Liver (tissue), 3 donors: ENCODE measurements around the gene PRAF2.

Experiments
- EGR1 ChIP-seq, 2 donors: IDR thresholded peaks; 2 replicates each; pipeline ENCODE4 v1.6.1; 2016 to 2018; ENCODE audit warnings: antibody characterized with exemption in 2 of 2, low read depth in 2 of 2
- GABPA ChIP-seq, 2 donors: IDR thresholded peaks in 1 of 2; conservative IDR thresholded peaks in 1 of 2; 2 replicates each; pipeline ENCODE4 v1.6.1; 2016; ENCODE audit warnings: antibody characterized with exemption in 2 of 2, mild to moderate bottlenecking in 1 of 2, moderate library complexity in 1 of 2
- JUND ChIP-seq, 2 donors: IDR thresholded peaks; 2 replicates each; pipeline ENCODE4 v1.6.1; 2016; ENCODE audit warnings: antibody characterized with exemption in 2 of 2
- NR2F2 ChIP-seq: IDR thresholded peaks from 2 replicates; pipeline ENCODE4 v1.6.1; 2016; ENCODE audit warnings: antibody characterized with exemption
- RAD21 ChIP-seq, 2 donors: IDR thresholded peaks; 2 replicates each; pipeline ENCODE4 v1.6.1; 2016; ENCODE audit warnings: antibody characterized with exemption in 2 of 2, mild to moderate bottlenecking in 2 of 2
- TAF1 ChIP-seq: conservative IDR thresholded peaks from 2 replicates; pipeline ENCODE4 v1.6.1; 2016; ENCODE audit warnings: antibody characterized with exemption, mild to moderate bottlenecking
- YY1 ChIP-seq: IDR thresholded peaks from 2 replicates; pipeline ENCODE4 v1.6.1; 2016; ENCODE audit warnings: antibody characterized with exemption, mild to moderate bottlenecking
- TF ChIP-seq, protein P1 (sequence below): fragments of 150-350 bp; IDR thresholded peaks from 2 replicates; pipeline ENCODE4 v1.5.1; 2017; ENCODE audit warnings: improper control_type of control experiment, low read depth, low read length; ENCODE audit not compliant: missing input control
- donor health status: healthy.
- donor health status: healthy.

- TF ChIP-seq, protein P1, sequence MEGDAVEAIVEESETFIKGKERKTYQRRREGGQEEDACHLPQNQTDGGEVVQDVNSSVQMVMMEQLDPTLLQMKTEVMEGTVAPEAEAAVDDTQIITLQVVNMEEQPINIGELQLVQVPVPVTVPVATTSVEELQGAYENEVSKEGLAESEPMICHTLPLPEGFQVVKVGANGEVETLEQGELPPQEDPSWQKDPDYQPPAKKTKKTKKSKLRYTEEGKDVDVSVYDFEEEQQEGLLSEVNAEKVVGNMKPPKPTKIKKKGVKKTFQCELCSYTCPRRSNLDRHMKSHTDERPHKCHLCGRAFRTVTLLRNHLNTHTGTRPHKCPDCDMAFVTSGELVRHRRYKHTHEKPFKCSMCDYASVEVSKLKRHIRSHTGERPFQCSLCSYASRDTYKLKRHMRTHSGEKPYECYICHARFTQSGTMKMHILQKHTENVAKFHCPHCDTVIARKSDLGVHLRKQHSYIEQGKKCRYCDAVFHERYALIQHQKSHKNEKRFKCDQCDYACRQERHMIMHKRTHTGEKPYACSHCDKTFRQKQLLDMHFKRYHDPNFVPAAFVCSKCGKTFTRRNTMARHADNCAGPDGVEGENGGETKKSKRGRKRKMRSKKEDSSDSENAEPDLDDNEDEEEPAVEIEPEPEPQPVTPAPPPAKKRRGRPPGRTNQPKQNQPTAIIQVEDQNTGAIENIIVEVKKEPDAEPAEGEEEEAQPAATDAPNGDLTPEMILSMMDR, result no peak
- TF ChIP-seq EGR1 (IDR thresholded peaks at IDR 0.05; ENCODE audit: low read depth in 2 of 2), result no peak
- no peak for TF ChIP-seq RAD21 (IDR thresholded peaks at IDR 0.05)
- TF ChIP-seq JUND (IDR thresholded peaks at IDR 0.05), result no peak
- no peak for TF ChIP-seq TAF1
- TF ChIP-seq YY1, result no peak
- TF ChIP-seq GABPA (IDR thresholded peaks at IDR 0.05 in 1 of 2, conservative IDR thresholded peaks at IDR 0.05 in 1 of 2), result no peak
- no peak for TF ChIP-seq NR2F2
Observed at GRCh38 chrX:49059681-49060085, 14.1 kb downstream of the PRAF2 start.
